ENCODE results near the gene CCDC169.
"Not testable (repeated sequence)": the region's sequence is repeated elsewhere in the genome, so short reads cannot be mapped to it uniquely, and the experiment has no call there.

The CCDC169 gene

DNA sequence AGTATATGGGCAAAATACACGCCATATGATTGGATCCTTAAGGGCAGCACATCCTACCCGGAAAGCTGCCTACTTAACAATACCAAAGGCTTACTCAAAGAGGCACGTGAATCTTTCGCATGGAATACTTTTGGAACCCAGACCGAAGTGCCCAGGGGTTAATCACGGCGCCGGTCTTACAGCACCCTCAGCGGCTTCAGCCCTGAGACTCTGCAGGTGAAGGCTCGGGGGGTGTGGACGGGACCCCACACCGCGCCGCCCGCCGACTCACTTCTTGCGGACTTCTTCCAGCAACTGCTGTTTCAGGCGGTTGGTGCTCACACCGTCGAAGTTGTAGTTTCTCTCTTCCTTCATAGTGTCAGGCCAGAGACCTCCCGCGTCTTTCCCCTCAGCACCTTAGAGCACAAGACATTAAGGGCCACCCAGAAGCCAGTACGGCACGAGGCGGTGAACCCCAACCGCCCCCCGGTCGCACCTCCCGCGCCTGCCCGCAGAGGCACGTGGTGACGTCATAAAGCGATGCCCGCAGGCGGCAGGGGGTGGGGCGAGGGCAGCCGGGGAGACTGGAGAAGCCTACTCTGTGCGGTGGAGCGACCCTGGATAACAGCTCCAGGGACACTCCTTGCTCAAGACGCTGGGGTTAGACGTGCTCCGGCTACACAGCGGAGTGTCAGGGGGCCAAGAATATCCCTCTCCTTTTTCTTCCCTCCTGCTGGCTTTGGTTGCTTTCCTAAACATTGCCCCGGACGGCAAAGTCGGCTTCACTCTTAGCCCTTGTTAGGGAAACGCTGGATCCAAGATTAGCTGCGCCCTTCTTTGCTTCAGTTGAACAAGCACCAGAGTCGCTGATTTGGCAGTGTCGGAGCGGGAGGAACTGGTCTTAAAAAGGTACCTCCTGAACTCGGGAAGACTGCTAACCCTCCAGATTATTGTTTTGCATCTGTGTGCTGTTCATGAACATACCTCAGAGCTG, at the start of gene CCDC169:
CCDC169 (minus strand) TSS at position 449 of the 973 bp plus-strand sequence; CDS start at position 354, 95 bp downstream.
- peak; percentile 42 to 49 for DNase-seq

GRCh38 chr13:36346222-36347083, 48.8 kb upstream of the CCDC169 start, which contains the start of gene SPART:
SPART (minus strand) TSS chr13:36346394; CDS start chr13:36335830, 10,564 bp downstream.
- peak; percentile 81 to 86 for DNase-seq

GRCh38 chr13:36345438-36346221, 48.0 kb upstream of the CCDC169 start:
- peak; percentile 12 to 19 for DNase-seq

GRCh38 chr13:36344886-36345437, 47.3 kb upstream of the CCDC169 start:
- DNase-seq: peak in 1 of 2 donors; percentile 3

GRCh38 chr13:36344173-36344572, 46.6 kb upstream of the CCDC169 start:
- DNase-seq: no peak

DNA sequence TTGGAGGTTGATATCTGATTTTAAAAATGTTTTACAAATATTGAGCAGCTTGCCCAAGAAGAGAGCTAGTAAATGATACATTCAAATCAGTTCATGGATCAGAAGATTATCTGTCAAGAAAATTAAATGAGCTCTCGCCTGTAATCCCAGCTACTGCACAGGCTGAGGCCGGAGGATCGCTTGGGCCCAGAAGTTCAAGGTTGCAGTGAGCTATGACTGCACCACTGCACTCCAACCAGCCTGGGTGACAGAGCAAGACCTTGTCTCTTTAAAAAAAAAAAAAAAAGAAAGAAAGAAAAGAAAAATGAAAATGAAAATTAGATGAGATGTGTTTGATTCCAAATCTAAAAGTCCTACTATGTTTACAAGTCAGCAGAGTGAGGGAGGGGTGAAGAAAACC, 46.2 kb upstream of the CCDC169 start:
- no peak for DNase-seq

DNA sequence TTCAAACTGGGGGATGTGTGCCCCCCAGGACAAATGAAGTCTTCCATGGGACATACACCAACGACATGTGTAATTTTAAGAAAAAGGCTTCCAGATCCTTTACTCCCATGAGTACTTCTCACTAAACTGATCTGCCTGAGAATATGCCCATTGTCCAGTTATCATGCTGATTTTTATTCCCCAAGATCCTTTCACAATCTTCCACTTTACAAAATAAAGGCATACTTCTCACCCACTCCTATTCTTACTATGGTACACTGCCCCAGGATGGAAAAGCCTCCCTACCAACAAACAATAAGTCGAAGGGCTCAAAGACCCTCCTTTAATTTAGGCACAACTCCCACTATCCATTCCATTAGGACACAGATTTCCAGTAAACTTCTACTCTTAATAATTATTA, 45.1 kb upstream of the CCDC169 start:
- DNase-seq: no peak

- no peak for DNase-seq
Observed at GRCh38 chr13:36341718-36342117, 44.1 kb upstream of the CCDC169 start.

- no peak for DNase-seq
Observed at GRCh38 chr13:36339600-36340155, 42.1 kb upstream of the CCDC169 start.

- no peak for DNase-seq
Observed at GRCh38 chr13:36337938-36338641, 40.5 kb upstream of the CCDC169 start.

DNA sequence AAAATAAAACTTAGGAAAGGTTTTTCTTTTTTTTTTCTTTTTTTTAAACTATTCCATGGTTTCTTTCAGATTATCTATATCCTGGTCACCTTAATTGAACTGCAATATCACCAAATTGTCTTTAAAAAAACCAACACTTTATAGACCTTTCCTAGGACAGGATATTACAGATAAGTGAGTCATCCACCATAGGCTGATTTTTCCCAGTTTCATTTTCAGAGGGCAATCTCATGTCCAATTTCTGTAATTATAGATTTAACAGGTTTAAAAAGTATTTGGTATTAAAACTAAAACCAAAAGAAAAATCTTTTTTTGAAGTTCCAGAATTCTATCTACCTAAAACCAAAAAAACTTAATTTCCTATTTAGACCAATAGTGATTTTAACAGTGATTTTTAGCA, 35.4 kb upstream of the CCDC169 start:
- DNase-seq: no peak

- not testable (repeated sequence) for DNase-seq
Observed at GRCh38 chr13:36332255-36332654, 34.6 kb upstream of the CCDC169 start.

GRCh38 chr13:36331280-36331679, 33.7 kb upstream of the CCDC169 start:
- DNase-seq: no peak

DNA sequence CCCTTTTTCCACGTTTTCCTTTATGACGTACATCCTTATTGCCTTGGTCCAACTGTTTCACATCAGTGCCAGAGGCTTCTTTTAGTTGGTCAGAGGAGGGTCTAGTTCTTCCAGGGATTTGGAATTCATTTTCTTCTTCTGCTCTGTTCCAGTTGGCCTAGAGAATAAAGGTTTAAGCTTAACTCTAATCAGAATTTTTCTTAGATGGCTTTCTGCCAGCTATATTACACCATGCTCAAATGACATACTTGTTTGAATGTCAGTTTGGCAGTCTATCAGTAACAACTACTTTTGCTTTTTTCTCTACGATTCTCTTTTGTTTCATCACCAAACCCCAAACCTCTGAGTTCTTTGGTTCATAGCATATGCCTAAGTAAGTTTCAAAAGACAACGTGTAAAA, 31.7 kb upstream of the CCDC169 start:
- DNase-seq: no peak

- DNase-seq: no peak
Observed at GRCh38 chr13:36328821-36329220, 31.2 kb upstream of the CCDC169 start.

- DNase-seq: no peak
Observed at GRCh38 chr13:36325912-36326311, 28.3 kb upstream of the CCDC169 start.

- DNase-seq: not testable (repeated sequence)
Observed at GRCh38 chr13:36324881-36325280, 27.3 kb upstream of the CCDC169 start.

DNA sequence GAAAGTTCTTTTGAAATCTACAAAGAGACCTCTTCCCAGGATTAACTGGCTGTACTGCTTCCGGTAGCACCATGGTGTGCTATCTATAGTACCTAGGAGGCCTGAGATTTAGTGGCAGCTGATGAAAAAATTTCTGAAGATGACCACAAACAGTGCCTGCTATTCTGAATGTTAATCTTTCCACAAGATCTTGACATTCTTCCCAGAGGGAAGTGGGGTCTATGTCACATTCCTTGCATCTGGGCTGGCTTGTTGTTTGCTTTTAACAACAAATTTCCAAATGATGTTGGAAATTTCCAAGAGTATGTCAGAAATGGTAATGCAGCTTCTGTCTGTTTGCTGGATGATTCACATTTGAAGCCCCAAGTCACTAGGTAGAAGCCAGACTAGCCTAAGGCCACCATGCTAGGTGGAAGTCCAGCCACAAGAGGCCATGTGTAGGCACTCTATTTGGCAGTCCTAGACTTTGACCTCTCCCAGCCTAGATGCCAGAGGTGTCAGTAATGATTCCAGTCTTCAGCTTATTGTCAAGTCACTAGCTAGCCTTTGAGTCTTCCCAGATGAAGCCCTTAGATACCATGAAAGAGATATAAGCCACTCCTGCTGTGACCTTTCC, 26.4 kb upstream of the CCDC169 start:
- no peak for DNase-seq

GRCh38 chr13:36323408-36323807, 25.8 kb upstream of the CCDC169 start:
- DNase-seq: no peak

- DNase-seq: not testable (repeated sequence)
Observed at GRCh38 chr13:36319793-36320192, 22.2 kb upstream of the CCDC169 start.

Measured in stimulated activated CD4-positive, alpha-beta T cell treated with anti-CD3 and anti-CD28 coated beads, Interleukin-2, amount 100 ng/mL, for 48 hours (primary cell).